Endothelial cell of umbilical vein (primary cell): Measurements from ENCODE around the gene CLDN3. TPM values are rescaled to one million over a fixed set of nuclear protein-coding genes. Genes with fewer than 3 reads are reported as not detected.

Experiments used
- BruUV-seq: library from RNA; stranded (reverse); fragments of 400-500 nt; replicated peaks from 2 replicates; lab custom pipeline; 2021; lab: Mats Ljungman, UMichigan
- CTCF ChIA-PET: fragments of 300-600, 350-600 bp; sonication (Branson Sonifier 250); formaldehyde crosslinking; loops from one replicate; lab custom pipeline; 2021; ENCODE audit warnings: antibody characterized with exemption, inconsistent platforms; lab: Charles Lee
- POLR2A ChIA-PET: fragments of 300-600, 350-600 bp; sonication (Branson Sonifier 250); formaldehyde crosslinking; loops from one replicate; lab custom pipeline; 2021; ENCODE audit warnings: antibody characterized with exemption, inconsistent platforms; lab: Charles Lee
- DNase-seq: peaks from one replicate; pipeline ENCODE4 v3.0.0-alpha.2; 2011; ENCODE audit warnings: low read depth, low spot score
- FAIRE-seq: peaks from 2 replicates; lab custom pipeline; 2011; peaks lifted over from hg19 to GRCh38; lab: Jason Lieb, UNC
- H2AFZ ChIP-seq: 2 replicates; pipeline ENCODE4 v1.6.0; 2012; ENCODE audit warnings: low read depth, low read length, control low read depth, inconsistent platforms
- H3K27ac ChIP-seq: 2 replicates; pipeline ENCODE4 v1.5.1; 2011; ENCODE audit warnings: low read depth, mild to moderate bottlenecking, control low read depth, low read length, moderate library complexity; ENCODE audit not compliant: insufficient read depth
- H3K27me3 ChIP-seq, 2 experiments: 2 replicates each; pipeline versions ENCODE4 v1.6.0 to v1.6.1; 2011; ENCODE audit warnings: low read length in 2 of 2, mixed read lengths in 1 of 2; ENCODE audit not compliant: control insufficient read depth in 2 of 2, insufficient read depth in 2 of 2
- H3K36me3 ChIP-seq, 2 experiments: 2 replicates in 1 of 2; 3 replicates in 1 of 2; pipeline ENCODE4 v1.5.1; 2011; ENCODE audit warnings: low read length in 2 of 2, mild to moderate bottlenecking in 1 of 2, moderate library complexity in 1 of 2; ENCODE audit not compliant: control insufficient read depth in 2 of 2, insufficient read depth in 2 of 2; ENCODE audit errors: extremely low read depth in 1 of 2
- H3K4me1 ChIP-seq: 3 replicates; pipeline ENCODE4 v1.5.1; 2011; ENCODE audit warnings: mild to moderate bottlenecking, low read length; ENCODE audit not compliant: control insufficient read depth, insufficient read depth; ENCODE audit errors: extremely low read depth
- H3K4me2 ChIP-seq: 2 replicates; pipeline ENCODE4 v1.6.1; 2011; ENCODE audit warnings: low read length, control low read depth, mixed read lengths; ENCODE audit not compliant: insufficient read depth
- H3K4me3 ChIP-seq, 3 experiments: fragments of 200-600 bp in 1 of 3; sonication (generic), shearing (Covaris generic) in 1 of 3; replicated peaks in 1 of 3; 2 replicates each; pipeline ENCODE4 v1.5.1; 2011 to 2016; ENCODE audit warnings: control low read depth in 3 of 3, low read length in 3 of 3, mild to moderate bottlenecking in 2 of 3, inconsistent platforms in 1 of 3, low read depth in 1 of 3, moderate library complexity in 1 of 3; ENCODE audit not compliant: insufficient read depth in 1 of 3
- H3K79me2 ChIP-seq: 2 replicates; pipeline ENCODE4 v1.6.0; 2012; ENCODE audit warnings: low read length, inconsistent platforms; ENCODE audit not compliant: control insufficient read depth, insufficient read depth
- H3K9ac ChIP-seq: replicated peaks from 2 replicates; pipeline ENCODE3; 2011; ENCODE audit warnings: low read length, control low read depth; ENCODE audit not compliant: insufficient read depth; ENCODE audit errors: extremely low read depth
- H3K9me1 ChIP-seq: replicated peaks from 3 replicates; pipeline ENCODE4 v1.6.0; 2011; ENCODE audit warnings: mild to moderate bottlenecking, low read length; ENCODE audit not compliant: control insufficient read depth, insufficient read depth; ENCODE audit errors: extremely low read depth
- H3K9me3 ChIP-seq: replicated peaks from 2 replicates; pipeline ENCODE4 v1.5.1; 2012; ENCODE audit warnings: low read length, inconsistent platforms; ENCODE audit not compliant: control insufficient read depth, insufficient read depth
- H4K20me1 ChIP-seq: replicated peaks from 2 replicates; pipeline ENCODE3; 2011; ENCODE audit warnings: mild to moderate bottlenecking, low read length; ENCODE audit not compliant: control insufficient read depth, insufficient read depth; ENCODE audit errors: extremely low read depth
- CTCF ChIP-seq, 2 donors: IDR thresholded peaks; 1 replicate in 1 of 2; 2 replicates in 1 of 2; pipeline ENCODE4 v1.5.1; 2011; ENCODE audit warnings: low read length in 2 of 2, mild to moderate bottlenecking in 2 of 2, moderate library complexity in 2 of 2, control low read depth in 1 of 2, inconsistent platforms in 1 of 2, low read depth in 1 of 2; ENCODE audit not compliant: insufficient read depth in 1 of 2; ENCODE audit errors: extremely low read depth in 1 of 2
- EZH2 ChIP-seq: IDR thresholded peaks from 2 replicates; pipeline ENCODE4 v1.6.1; 2012; ENCODE audit warnings: borderline replicate concordance, low read depth, mild to moderate bottlenecking, moderate library complexity, low read length, inconsistent platforms; ENCODE audit not compliant: severe bottlenecking
- FOS ChIP-seq: IDR thresholded peaks from 2 replicates; pipeline ENCODE4 v1.6.1; 2011; ENCODE audit warnings: mild to moderate bottlenecking, low read length, moderate library complexity, borderline replicate concordance; ENCODE audit not compliant: insufficient read depth
- GATA2 ChIP-seq: IDR thresholded peaks from 2 replicates; pipeline ENCODE4 v1.7.0; 2011; ENCODE audit warnings: low read depth, mild to moderate bottlenecking, moderate library complexity, mixed read lengths, low read length; ENCODE audit not compliant: insufficient read length, insufficient read depth
- JUN ChIP-seq: IDR thresholded peaks from 2 replicates; pipeline ENCODE4 v1.6.1; 2011; ENCODE audit warnings: borderline replicate concordance, low read depth; ENCODE audit not compliant: insufficient read length, insufficient read depth
- MAX ChIP-seq: IDR thresholded peaks from 2 replicates; pipeline ENCODE4 v1.6.1; 2011; ENCODE audit not compliant: insufficient read depth, insufficient read length
- MYC ChIP-seq: IDR thresholded peaks from one replicate; pipeline ENCODE4 v1.6.1; 2011; ENCODE audit warnings: mild to moderate bottlenecking, low read depth, low read length
- POLR2A ChIP-seq: IDR thresholded peaks from 2 replicates; pipeline ENCODE4 v1.6.1; 2012; ENCODE audit warnings: low read depth, mild to moderate bottlenecking, control low read depth, low read length
- POLR2AphosphoS5 ChIP-seq: IDR thresholded peaks from 2 replicates; pipeline ENCODE4 v1.6.1; 2012; ENCODE audit warnings: low read depth, mild to moderate bottlenecking, control low read depth, low read length, moderate library complexity; ENCODE audit not compliant: insufficient read depth
- dilution Hi-C: fragments of 300-500 bp; cut with MboI; formaldehyde crosslinking; loops from one replicate; pipeline ENCODE4 v1.15.0; 2019; ENCODE audit warnings: low sequenced_read_pairs; ENCODE audit not compliant: extremely low pct_ligation_motif_present
- intact Hi-C: fragments of 100-400 bp; cut with micrococcal nuclease; formaldehyde crosslinking; loops from one replicate; pipeline ENCODE4 v1.10.0; 2022
- polyA plus RNA-seq, 4 experiments: library from polyadenylated mRNA; depleted of rRNA in 3 of 4; stranded (reverse) in 3 of 4; unstranded in 1 of 4; fragments of >200 nt; gene quantifications; 2 replicates each; pipeline versions ENCODE4 v1.2.1 to v1.2.3, GENCODE V29; 2011 to 2012; ENCODE audit warnings: missing spikeins in 1 of 4
- total RNA-seq: library from RNA; stranded (reverse); gene quantifications from 2 replicates; pipeline ENCODE4 v1.2.3, GENCODE V29; 2021

CLDN3 gene
- total and polyA plus RNA-seq, 2 donors (not counting 3 experiments of a cell fraction or from before 2014, with no cell fraction given) = 0.62 to 1.9 TPM

GRCh38 chr7:73774923-73775322, 4.9 kb upstream of the CLDN3 start:
- Histone ChIP-seq H3K9me3 (no peaks in the 10 kb centered on the region), H2AFZ (no peak overlapping the region), H3K9ac (no peak overlapping the region), H3K27me3 (peaks cover 2 to 5% of the 10 kb centered on the region in 2 experiments), H3K36me3 (no peaks in the 10 kb centered on the region), H3K79me2 (no peaks in the 10 kb centered on the region), H3K9me1 (no peaks in the 10 kb centered on the region), H4K20me1 (no peaks in the 10 kb centered on the region), H3K4me3 (no peak overlapping the region), H3K4me1 (peaks cover 34% of the 10 kb centered on the region), H3K27ac (no peak overlapping the region), H3K4me2 (no peak overlapping the region)
- dilution Hi-C loops = no loop called here
- TF ChIP-seq EZH2 = no peak
- no peak for TF ChIP-seq GATA2
- TF ChIP-seq FOS = peak; percentile 33
- no peak for TF ChIP-seq POLR2A
- intact Hi-C loops = loop anchor here (1.0 kb wide), 1 partner anchor 76 kb away; no protein-coding TSS in a partner anchor
- ChIA-PET CTCF (interaction anchor here (1.0 kb wide), 1 partner anchor 80 kb away, joined by 4 read pairs; no protein-coding TSS in a partner anchor), POLR2A (no interaction called here)
- FAIRE-seq (no peak), DNase-seq (no peak)
- BruUV-seq = no TSS peak

GRCh38 chr7:73773700-73774517, 3.8 kb upstream of the CLDN3 start:
- intact Hi-C loops = loop anchor here (1.0 kb wide), 1 partner anchor 77 kb away; no protein-coding TSS in a partner anchor
- DNase-seq = peak; percentile 91

More at GRCh38 chr7:73773700-73774517, 3.8 kb upstream of the CLDN3 start:
- dilution Hi-C loops = no loop called here
- Histone ChIP-seq H4K20me1 (no peaks in the 10 kb centered on the region), H3K79me2 (no peaks in the 10 kb centered on the region), H3K36me3 (no peaks in the 10 kb centered on the region), H2AFZ (peak overlapping the region; percentile 17), H3K9ac (no peak overlapping the region), H3K27ac (peak overlapping the region; percentile 66), H3K4me1 (peaks cover 28% of the 10 kb centered on the region), H3K27me3 (peaks cover 2 to 5% of the 10 kb centered on the region in 2 experiments), H3K4me3 (peak overlapping the region in 1 of 3 experiments; percentile 5), H3K9me1 (no peaks in the 10 kb centered on the region), H3K9me3 (no peaks in the 10 kb centered on the region), H3K4me2 (peak overlapping the region; percentile 56)
- TF ChIP-seq MAX (no peak), POLR2AphosphoS5 (peak; percentile 83), EZH2 (no peak), FOS (peak; percentile 85), POLR2A (no peak), MYC (no peak), JUN (peak; percentile 89), CTCF (IDR thresholded peaks at IDR 0.05; ENCODE audit: extremely low read depth in 1 of 2, insufficient read depth in 1 of 2, low read depth in 1 of 2, low read length in 2 of 2) (no peak), GATA2 (no peak)
- FAIRE-seq = peak; percentile 93
- CTCF ChIA-PET = interaction anchor here (1.0 to 1.5 kb wide), 3 partner anchors 35 to 81 kb away, joined by 3 to 6 read pairs (median 4); partner anchors contain the start of gene ABHD11
- POLR2A ChIA-PET = interaction anchor here (0.9 kb wide), 1 partner anchor 68 kb away, joined by 3 read pairs; no protein-coding TSS in a partner anchor
- TSS peak; percentile 95 for BruUV-seq
